HG02884 (cell line): ENCODE measurements around the gene SCTR.

ENCODE experiments used
- ATAC-seq: cut with Tn5 transposase; IDR thresholded peaks from one replicate; pipeline ENCODE4 v1.9.1; 2021; ENCODE audit warnings: mild to moderate bottlenecking, moderate library complexity; ENCODE audit not compliant: unreplicated experiment

SCTR gene

DNA sequence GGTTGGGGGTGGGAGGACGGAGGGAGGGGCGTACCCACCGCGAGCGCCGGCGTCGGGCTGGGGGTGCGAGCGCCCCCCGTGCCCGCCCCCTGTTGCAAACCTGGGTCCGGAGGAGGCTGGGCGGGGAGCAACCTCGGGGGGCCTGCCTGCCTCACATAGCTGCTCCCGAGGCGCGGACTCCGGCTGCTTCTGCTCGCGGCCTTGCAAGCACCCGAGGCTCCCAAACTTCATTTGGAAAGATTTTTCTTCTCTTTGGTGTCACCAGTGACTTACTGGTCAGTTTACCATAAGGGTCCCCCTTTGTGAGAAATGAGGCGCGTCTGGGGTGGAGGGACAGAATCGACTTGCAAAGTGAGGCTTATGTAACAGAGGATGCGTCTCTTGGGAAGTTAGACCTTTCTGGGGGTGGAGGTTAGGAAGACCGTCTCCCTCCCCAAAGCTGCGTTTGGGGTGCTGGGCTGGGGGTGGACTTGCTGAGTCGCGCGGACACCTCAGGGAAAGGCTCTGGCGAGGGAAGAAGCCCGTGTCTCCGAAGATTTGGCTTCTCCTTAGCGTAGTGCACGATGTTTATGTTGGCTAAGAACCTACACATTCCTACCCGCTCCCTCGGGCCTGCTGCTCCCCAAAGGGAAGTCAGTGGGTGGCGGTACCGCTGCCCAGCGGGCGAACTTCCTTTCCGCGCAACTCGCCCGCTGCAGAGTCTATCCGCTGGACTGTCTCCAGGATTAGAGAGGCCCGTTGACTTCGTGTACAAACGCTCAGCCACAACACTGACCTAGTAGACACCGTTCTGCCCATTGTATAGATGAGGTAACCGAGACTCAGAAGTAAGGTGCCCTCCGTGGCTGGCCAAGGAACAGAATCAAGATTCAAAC is 92.1 kb downstream of the SCTR start:
- ATAC-seq, result no peak

DNA sequence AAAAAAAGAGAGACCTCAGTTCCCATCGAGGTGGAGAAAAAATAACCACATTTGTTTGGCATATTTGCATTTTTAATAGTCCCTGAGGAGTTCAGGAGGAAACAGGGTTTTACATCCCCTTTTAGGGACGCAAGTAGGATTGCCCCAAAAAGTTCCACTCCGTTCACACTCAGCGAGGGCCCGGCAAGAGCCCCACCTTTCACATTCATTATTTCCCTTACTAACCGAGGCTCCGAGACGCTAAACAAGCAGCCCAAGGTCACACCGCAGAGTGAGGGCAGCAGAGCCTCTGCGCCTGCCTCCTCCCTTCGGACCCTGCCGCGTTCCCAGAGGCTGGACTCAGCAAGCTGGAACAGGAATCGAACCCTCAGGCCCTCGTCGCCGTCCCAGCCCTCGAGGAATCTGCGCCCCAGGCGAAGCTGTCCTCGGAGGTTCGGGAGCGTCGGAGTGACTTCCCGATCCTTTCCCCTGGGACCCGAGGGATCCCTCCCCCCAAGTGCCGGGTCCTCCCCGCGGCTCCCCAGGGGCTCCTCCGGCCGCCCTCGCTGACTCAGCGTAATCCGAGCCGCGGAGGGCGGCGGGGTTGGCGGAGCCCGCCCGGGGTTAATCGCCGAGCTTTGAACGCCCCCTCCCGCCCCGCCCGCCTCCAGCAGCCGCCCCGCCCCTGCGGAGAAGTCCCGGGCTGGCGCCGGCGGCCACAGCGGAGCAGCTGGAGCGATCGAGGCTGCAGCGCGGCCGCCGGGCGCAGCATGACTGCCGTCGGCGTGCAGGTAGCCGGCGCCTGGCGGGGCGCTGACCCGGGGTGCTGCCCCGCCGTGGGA is 92.9 kb downstream of the SCTR start, which contains the start of gene TMEM37:
Gene TMEM37 (plus strand): TSS at position 700 of the 821 bp plus-strand sequence. CDS start 50 bp downstream, at position 750.
- peak; percentile 59 for ATAC-seq

DNA sequence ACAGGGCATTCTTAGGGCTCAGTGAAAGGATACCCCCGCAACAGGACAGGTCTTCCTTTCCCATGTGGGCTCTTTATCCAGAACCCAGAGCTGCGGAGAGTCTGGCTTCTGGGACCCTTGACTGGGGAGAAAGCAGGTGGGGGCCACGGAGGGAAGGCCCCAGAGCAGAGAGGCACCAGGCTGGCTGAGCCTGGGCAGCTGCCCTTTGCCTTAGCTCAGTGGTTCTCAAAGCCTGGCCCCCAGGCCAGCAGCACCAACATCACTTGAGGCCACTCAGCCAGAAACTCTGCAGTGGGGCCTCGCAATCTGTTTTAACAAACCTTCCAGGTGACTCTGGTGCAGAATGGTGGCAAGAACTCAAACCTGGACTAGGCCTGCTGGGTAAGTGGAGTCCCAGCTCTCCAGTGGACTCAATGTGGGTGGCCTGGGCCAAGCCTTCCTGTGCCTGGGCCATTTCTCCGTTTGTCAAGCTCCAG is 94.2 kb downstream of the SCTR start:
- no peak for ATAC-seq

DNA sequence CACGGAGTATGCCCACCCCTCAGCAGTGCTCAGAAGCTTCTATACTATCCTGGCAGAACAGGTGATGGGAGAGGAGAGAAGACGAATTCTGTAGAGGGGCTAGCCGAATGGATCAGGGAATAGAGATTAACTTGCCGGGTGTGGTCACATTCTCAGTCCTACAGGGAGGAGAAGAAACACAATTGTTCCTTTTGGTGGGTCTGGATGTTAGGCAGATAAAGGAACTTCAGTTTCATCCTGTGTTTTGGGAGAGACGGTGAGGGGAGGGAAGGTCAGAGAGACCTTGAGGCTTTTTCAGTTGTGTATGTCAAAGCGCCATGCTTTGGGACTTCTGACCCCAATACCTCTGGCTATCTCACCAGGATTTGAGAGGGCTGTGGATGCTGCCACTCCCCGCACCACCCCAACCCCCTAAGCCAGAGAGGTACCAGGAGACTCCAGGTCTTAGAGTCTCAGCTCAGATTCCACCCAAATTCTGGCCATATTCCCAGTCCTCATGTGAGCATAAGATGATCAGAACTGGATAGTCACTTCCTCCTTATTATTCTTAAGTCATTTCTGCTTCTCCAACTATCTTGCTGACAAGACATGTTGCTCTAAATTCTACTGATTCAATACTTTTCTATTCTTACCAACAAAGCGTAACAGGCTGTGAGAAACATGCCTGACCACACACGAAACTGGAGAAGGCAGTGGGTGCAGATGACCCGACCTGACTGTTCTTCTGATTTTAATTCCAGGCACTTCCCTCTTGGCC is 94.9 kb downstream of the SCTR start:
- ATAC-seq, result no peak

DNA sequence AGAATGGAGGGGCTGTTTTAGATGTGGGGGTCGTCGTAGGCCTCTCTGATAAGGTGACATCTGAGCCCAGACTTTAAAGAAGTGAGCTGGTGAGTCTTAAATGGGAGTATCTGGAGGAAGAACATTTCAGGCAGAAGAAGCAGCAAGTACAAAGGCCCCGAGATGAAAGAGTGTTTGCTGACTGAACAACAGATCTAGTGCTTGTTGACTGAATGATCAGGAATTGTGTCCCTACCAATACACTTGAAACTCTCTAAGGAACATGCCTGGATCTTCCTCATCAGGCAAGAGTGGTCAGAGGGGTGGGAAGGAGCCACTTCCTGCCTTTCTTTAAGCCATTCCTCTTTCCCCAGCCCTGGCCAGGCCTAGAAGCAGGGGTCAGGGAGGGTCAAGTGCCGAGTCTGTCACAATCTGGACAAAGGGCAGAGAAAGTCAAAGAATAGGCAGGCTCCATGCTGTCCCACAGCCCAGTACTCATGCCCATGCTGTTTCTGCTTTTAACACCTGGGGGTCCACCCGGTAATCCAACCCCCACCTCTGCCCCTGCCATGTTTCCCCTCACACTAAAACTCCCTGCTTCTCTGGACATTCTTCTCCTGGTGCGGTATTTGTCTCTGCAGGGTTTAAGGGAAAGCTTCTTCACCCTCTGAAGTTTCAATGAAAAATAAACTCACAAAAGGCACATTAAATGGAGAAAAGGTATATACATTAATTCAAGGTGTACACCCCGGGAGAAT is 95.6 kb downstream of the SCTR start:
- ATAC-seq, result no peak

DNA sequence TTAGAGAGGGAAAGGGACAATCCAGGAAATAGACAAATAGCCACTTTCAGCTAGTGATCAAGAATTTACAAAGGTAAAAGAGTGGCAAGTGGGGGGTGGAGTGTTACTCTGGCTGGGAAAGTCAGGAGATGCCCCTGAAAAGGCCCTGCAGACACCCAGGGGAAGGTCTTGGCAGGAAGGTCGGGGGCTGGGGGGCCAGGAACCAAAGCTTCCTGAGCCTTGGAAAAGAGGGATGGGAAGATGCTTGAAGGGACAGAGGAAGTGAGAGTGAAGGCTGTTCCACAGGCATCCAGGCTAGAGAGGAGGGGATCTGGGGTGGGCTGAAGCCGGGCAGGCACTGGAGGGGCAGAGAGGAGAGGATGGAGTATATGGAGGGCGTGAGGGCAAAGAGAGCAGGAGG is 96.5 kb downstream of the SCTR start:
- no peak for ATAC-seq

DNA sequence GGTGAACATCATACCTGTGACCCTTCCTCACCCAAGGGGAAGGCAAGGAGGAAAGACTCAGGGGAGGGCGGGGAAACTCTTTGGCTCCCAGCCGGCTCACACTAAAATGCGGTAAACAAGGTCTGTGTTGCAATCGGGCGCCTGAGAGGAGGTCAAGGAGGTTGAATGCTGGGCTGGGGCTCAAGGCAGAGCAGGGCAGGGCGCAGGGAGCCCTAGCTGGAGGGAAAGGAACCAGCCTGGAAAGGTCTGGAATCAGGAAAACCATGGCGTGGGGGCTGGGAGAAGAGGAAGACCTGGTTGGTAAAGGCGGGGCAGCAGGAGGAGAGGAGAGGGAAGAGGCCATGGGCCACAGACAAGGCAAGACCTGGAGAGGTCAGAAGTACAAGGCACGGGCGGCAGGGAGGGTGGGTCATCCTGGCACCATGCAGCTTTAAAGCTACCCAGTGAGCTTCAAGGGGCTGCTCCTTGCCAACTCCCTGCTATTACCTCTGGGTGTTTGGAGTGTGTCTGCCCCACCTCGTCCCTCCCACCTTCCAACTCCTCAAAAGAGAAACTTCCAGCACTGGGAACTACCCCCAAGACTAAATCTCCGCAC is 97.4 kb downstream of the SCTR start:
- no peak for ATAC-seq

DNA sequence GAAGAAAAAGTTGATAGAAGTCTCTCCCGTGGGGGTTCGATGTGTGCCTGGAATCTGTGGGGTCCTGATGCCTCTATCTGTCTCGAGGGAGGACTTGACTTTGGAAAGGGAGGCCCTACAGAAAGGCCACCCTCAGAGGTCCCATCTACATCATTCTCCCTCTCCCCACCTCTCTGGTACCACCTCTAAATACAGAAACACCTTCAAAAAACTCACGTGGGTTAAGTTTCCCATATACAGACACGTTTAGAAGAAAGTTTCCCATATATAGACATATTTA is 97.9 kb downstream of the SCTR start:
- no peak for ATAC-seq

DNA sequence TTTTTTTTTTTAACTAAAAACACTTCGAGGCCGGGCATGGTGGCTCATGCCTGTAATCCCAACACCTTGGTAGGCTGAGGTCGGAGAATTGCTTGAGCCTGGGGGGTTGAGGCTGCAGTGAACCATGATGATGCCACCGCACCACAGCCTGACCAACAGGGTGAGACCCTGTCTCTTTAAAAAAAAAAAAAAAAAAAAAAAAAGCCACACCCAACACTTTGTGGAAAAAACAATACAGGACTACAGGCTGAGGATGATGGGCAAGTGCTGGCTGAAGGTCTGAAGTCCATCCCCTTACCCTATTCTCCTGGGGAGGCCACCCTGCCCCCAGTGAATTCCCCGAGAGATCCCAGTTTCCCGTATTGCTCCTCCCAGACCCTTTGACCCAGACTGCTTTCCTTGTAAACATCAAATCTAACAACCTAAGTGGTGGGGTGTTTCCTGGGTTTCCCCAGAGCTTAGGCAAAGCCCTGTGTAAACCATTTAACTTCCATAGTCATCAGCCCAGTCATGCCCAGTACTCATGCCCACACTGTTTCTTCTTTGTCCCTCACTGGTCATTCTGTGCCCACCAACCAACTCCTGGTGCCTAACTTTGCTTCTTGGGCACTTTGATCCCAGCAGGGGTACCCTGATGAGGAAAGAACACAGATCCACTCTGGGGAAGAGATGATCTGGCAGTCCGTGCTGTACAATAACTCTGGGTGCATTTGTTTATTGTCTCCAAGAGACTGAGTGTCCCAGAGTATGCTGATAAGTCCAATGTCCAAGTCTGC is 98.5 kb downstream of the SCTR start:
- no peak for ATAC-seq

DNA sequence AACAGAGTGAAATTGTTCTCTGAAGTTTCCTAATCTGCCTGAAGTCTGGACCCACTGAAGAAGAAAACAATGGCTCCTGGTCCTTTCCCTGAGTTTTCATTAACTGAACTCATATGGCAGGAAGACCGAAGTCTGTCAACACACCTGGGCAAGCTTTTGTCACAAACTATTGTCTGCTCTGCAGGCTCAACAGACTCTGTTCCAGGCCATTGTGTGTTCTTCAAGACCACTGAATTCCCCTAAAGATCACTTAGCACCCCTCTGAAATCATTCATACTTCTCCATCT is 99.2 kb downstream of the SCTR start:
- ATAC-seq, result no peak

DNA sequence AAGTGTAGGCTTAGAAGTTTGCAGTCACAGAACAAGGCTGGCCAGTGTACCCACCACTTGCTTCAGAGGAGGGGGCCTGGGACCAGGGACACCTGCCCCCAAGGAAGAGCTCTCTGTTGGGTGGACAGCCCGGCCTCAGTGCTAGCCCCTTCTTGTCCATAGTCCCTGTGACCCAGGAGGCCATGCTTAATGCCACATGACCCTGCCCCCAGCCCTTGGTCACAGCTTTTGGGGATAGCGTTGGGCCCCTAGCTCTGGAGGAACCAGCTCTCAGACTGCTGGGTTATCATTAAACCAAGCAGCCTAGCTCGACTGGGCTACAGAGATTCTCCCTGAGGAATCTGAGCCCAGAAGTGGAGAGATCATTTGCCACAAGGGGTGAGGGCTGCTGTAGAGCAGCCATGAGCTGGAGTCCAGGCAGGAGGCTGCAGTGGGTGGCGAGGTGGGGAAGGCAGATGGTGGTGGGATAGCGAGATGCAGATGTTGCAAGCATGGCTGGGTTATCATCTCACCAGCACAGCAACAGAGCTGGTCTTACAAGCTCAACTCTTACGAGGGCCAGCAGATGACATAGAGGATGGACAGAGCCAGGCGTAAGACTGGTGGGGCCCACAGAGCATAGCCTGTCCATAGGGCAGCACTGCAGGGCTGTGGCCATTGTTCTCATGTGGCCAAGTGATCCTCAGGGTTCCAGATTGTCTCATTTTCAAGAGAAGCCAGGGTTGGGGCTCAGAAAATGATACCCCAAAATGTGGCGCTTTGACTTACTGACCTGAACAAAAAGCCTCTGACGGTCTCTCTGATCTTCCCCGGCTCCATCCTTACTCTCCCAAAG is 99.8 kb downstream of the SCTR start:
- no peak for ATAC-seq

DNA sequence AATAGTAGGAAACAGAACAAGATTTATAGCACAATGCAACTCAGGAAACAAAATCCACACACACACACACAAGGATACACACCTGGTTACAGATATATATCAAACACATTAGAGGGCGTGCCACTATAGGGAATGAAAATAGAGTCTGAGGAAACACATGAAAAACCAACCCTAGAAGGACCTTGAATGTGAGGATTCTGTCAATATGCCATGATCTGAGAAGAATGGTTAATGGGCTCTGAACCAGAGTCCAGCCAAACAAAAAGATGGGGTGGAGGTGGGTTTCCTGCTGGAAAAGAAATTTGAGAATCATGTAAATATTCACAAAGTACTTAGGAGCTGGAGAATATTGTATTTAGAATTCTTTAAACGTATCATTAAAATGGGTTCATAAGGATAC is 100.5 kb downstream of the SCTR start:
- ATAC-seq, result no peak

DNA sequence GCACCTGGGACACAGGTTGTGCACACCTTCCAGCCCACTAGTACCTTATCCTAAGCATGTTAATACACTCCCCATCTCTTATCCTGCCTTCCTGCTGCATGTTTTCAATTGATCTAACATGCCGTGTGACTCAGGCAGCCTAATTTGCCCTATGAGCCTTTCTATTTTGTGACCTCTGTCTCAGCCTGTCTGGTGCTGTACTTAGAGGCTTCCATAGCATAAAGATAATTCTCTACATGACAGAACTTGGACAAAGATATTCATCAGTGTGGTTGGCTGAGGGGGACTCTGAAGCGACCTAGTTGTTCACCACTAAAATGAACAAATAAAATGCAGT is 101.2 kb downstream of the SCTR start:
- no peak for ATAC-seq

DNA sequence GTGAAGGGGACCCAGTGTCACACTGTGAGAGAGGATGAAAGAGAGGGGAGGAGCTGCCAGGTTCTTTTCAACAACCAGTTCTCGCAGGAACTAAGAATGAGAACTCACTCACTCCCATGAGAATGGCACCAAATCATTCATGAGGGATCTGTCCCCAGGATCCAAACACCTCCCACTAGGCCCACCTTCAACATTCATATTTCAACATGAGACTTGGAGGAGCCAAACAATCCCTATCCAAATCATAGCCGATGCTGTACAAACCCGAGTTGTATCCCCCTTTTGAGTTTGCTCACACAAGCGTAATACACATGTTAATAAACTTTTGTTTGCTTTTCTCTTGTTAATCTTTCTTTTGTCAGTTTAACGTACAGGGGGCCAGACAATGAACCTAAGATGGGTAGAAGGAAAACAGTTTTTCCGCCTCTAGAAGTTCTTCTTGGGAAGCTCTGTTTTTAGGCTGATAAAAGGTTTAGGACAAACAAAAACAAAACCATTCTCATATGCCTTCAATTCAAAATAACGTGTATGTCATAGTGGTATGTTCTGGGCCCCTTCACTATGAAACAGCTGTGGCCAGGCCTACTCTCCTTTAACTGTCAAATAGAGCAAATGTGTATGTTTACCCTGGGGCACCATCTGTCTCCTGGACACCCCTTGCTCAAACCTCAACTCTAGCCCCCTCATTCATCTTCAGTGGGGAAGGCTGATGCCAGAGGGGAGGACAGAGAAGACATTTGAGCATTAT is 101.7 kb downstream of the SCTR start:
- ATAC-seq, result no peak

DNA sequence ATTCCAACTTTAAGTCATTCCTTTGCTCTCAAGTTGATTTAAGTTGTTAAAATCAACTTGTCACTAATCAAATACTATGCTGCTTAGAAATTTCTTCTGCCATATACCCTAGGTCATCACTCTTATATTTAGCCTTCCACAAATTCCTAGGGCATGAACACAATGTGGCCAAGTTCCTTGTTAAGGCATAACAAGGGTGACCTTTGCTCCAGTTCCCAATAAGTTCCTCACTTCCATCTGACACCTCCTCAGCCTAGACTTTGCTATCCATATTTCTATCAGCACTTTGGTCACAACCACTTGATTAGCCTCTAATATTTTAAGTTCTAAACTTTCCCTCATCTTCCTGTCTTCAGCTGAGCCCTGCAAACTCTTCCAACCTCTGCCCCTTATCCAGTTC is 102.5 kb downstream of the SCTR start:
- no peak for ATAC-seq

DNA sequence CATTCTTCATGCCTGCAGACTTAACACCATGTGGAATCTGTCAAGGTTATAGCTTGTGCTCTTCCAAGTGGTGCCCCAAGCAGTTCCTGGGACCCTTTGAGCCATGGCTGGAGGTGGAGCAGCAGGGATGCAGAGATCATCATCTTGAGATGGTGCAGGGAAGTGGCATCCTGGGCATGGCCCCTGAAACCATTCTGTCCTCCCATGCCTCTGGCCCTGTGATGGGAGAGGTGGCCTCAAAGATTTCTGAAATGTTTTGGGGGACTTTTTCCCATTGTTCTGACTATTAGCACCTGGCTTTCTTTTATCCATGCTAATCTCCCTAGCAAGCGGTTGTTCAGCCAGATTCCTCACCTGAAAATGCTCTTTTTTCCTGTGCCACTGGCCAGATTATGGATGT is 103.0 kb downstream of the SCTR start:
- ATAC-seq, result no peak

DNA sequence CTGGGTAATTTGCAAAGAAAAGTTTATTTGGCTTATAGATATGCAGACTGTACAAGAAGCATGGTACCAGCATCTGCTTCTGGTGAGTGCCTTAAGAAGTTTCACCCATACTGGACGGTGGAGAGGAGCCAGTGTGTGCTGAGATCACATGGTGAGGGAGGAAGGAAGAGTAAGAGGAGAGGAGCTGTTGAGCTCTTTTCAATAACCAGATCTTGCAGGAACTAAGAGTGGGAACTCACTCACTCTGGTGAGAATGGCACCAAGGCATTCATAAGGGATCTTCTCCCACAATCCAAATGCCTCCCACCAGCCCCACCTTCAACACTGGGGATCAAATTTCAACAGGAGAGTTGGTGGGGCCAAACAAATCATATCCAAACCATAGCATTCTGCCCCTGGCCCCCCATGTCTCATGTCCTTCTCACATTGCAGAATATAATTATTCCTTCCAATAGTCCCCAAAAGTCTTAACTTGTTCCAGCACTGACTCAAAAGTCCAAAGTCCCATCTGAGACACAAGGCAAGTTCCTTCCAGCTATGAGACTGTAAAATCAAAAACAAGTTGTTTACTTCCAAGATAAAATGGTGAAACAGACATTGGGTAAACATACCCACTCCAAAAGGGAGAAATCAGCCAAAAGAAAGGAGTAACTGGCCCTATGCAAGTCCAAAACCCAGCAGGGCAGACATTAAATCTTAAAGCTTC is 104.3 kb downstream of the SCTR start:
- no peak for ATAC-seq

DNA sequence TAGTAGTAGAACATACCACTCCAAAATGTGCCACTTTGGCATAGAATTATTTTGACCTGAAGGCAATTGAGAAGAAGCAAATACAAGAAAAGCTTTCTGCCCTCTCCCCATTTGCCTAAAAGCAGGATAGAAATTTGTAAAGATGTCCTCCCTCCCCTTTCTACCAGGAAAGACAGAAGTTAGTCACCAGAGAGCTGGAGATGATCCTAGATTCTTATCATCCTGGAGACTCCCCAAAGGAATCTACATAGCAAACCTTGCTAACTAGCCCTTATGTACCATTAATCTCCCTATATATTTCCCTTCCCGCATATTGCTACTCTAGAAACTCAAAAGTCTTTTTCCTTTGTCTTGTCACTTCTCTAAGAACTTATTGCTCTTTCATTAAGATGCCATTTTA is 105.2 kb downstream of the SCTR start:
- ATAC-seq, result no peak
